ENCODE results near the gene POR.

- TF ChIP-seq, protein P1, sequence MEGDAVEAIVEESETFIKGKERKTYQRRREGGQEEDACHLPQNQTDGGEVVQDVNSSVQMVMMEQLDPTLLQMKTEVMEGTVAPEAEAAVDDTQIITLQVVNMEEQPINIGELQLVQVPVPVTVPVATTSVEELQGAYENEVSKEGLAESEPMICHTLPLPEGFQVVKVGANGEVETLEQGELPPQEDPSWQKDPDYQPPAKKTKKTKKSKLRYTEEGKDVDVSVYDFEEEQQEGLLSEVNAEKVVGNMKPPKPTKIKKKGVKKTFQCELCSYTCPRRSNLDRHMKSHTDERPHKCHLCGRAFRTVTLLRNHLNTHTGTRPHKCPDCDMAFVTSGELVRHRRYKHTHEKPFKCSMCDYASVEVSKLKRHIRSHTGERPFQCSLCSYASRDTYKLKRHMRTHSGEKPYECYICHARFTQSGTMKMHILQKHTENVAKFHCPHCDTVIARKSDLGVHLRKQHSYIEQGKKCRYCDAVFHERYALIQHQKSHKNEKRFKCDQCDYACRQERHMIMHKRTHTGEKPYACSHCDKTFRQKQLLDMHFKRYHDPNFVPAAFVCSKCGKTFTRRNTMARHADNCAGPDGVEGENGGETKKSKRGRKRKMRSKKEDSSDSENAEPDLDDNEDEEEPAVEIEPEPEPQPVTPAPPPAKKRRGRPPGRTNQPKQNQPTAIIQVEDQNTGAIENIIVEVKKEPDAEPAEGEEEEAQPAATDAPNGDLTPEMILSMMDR (IDR thresholded peaks at IDR 0.05; ENCODE audit: low read length): no peak
- TF ChIP-seq EZH2 (optimal IDR thresholded peaks at IDR 0.05; ENCODE audit: low read depth, low read length): no peak
Measured at GRCh38 chr7:75987805-75988567, 73.0 kb downstream of the POR start.
